NCI-H187 treated with DMSO at 0.1 percent for 48 hours (cell line): ENCODE measurements around the gene EQTN.
"Not testable (repeated sequence)": the region's sequence is repeated elsewhere in the genome, so short reads cannot be mapped to it uniquely, and the experiment has no call there.

ENCODE experiments used
- DNase-seq: peaks from one replicate; lab custom pipeline; 2025; lab: John Stamatoyannopoulos, UW

Gene EQTN

GRCh38 chr9:27293996-27294395 is 3.0 kb downstream of the EQTN start:
- DNase-seq, result no peak

- DNase-seq, result no peak
Measured at GRCh38 chr9:27292659-27293405, 4.1 kb downstream of the EQTN start.

- DNase-seq, result no peak
Measured at GRCh38 chr9:27291292-27291691, 5.7 kb downstream of the EQTN start.

DNA sequence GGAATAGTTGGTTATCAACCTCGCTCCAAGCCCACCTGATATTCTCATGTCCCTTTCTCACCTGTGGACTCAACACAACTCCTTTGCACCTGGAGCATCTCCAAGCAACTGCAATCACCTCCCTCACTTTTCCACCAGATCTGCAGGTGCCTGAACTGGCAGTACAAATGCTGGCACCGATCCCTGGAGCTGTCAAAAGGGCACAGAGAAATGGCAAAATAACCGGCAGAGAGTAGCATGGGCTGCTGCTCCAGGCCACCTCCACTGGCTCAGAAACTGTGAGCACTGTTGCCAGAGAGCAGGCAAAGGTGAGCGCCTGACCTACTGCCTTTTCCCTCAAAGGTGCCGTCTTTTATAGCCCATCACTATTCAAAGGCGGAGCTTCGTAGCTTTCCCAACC is 14.7 kb downstream of the EQTN start:
- no peak for DNase-seq

DNA sequence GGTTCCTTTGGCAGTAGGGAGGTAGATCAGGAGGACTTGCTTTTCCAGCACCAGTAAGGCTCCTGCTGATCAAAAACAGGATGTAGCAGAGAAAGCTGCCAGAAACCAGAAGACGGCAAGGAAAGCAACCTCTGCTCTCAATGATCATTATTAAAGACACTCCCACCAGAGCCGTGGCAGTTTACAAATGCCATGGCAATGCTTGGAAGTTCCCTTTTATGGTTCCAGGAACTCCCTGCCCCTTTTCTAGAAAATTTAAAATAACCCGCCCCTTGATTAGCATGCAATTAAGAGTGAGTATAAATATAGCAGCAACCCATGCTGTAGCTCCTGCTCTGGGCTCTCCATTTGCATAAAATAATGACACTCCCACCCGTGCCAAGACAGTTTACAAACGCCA is 16.1 kb downstream of the EQTN start:
- DNase-seq, result no peak

DNA sequence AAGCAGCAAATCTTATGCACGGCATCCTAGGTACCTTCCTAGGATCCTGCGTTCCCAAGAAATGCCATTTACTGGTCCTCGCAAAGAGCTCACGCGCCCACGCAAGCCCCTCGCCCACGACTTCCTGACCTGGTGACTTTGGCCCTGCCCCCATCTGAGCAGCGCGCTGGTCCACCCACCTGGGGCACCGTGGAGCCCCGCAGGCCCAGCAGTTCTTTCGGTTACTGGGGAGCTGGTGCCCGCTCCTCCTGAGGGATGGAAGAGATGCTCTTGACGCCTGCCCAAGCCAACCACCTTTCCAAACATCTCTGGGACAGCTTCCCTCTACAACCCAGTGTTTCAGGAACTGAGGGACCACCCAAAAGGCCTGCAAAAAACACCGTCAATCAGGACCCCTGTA is 16.7 kb downstream of the EQTN start:
- DNase-seq, result no peak

- no peak for DNase-seq
Measured at GRCh38 chr9:27279611-27280010, 17.3 kb downstream of the EQTN start.

GRCh38 chr9:27278374-27278773 is 18.6 kb downstream of the EQTN start:
- no peak for DNase-seq

GRCh38 chr9:27276193-27277030 is 20.5 kb downstream of the EQTN start:
- peak; percentile 5 for DNase-seq

- no peak for DNase-seq
Measured at GRCh38 chr9:27273186-27273585, 23.8 kb downstream of the EQTN start.

DNA sequence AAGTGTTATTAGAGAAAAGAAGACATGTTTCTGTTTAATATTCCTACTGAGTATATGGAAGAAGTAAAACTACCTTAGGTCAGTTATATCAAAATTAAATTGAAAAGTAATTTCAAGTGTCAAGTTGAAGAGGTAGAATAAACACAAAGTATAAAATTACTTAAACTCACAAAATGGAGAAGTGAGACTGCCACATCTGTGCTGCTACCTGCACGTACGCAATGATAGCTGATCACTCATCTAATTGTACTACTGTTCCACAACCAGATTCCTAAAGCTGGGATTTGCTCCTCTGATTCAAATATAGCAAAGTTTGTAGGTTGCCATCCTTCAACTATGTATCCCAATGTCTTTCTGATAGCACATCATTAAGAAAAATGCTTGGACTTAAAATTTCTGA is 24.8 kb downstream of the EQTN start:
- DNase-seq, result no peak

DNA sequence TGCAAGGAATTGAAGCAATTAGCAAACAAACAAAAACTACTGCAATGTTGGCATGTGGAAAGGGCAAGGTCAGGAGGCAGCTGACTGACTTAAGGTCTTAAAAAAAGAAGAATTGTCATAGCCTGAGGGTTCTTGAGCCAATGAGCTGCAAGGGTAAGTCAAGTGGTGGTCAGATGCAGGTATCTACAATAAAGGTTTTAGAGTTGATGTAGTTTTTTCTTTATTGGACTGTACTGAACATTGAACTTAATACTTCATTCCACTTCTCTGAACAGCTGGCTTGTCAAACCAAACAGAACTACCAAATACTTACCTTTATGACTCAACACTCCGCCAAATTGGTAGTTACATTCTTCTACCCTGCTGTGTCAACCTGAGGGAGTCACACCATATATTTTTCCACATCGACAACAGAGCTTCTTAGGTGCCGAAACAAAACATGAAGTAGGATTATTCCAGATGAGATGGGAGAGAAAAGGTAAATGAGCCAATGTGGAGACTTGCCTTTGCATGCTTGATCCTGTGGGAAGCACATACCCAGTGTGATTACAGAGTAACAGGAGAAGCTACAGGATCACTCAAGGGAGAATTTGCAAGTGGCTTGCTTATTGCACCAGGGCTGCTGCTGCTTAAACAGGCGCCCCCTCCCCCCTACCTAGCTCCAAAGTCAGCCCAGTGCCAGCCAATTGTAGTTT is 35.3 kb downstream of the EQTN start:
- no peak for DNase-seq

DNA sequence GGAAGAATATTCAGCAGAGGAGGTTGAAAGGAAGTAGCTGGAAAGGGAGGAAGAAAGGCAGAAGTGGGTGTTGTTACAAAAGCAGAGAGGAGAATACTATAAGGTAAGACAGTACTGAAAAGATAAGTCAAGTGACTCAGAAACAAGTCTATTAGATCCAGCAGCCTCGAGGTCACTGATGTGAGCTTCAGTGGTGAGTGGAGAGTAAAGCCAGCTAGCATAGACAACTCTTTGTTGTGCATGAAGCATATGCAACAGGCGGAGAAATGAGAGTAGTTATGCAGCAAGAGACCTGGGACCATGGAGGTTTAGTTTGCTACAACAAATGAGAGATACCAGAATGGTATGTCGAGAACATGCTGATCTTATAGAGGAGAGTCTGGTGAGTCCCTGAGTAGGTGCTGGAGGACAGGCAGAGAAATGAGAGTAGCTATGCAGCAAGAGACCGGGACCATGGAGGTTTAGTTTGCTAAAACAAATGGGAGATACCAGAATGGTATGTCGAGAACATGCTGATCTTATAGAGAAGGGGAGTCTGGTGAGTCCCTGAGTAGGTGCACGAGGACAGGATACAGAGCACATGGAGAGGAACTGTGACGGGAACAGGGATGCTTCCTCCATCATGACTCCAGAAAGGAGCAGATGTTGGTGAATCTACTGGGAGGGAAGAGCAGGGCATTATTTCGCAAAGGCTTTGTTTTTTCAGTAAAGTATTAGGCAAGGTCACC is 36.0 kb downstream of the EQTN start:
- no peak for DNase-seq

DNA sequence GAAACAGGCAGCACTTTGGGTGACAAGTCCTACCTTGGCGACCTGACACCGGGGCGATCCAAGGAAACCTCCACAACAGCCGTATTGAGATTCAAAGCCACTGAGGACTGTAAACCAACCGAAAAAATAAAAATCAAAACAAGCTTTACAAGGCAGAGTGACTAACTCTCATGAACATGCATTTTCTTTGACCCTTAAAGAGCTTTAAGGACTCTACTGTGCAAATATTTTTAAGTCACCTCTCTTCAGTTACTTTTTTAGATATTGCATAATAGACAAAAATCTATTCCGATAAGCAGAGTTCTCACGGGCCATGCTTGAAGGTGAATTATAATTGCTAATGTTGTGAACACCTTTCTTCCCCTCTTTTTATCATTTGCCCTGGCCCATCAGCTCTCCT is 38.3 kb downstream of the EQTN start:
- no peak for DNase-seq

DNA sequence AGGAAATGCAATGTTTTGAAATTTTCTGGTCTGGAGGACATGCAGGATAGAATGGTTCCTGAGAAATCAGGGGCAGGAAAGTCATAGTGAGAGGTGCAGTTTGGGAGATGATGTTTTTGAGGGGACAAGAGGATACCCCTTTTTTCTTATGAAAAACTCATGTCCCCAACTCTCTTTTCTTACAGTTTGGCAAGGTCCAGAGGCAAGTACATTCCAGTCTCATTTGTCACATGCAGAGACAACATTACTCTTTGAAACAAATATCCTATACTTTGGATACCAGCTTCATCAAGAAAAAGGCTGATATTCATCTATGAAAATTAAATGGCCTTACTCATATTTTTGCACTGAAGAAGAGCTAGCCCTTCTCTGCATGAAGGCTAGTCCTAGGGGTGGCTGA is 48.2 kb downstream of the EQTN start:
- DNase-seq, result no peak

DNA sequence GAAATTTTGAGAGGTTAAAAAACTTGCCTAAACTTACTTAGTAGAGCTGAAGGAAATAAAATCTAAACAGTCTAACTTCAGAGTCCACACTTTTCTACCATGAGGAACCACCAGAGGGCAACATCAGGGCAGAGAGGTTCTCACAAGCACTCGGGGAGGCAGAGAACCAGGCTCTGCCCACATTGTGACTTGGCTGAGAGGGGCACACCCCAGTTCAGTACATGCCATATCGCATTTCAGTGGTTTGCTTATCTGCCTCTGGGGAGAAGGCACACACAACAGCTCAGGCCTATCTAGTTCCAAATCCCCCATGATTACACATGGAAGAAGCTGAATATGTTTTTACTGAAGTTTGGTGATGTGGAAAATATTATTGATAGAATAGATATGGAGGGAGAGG is 49.2 kb downstream of the EQTN start:
- DNase-seq, result no peak

- DNase-seq, result not testable (repeated sequence)
Measured at GRCh38 chr9:27239648-27240047, 57.3 kb downstream of the EQTN start.
